HFF-Myc (cell line): ENCODE data around the gene UBE3B.

Experiments used
- DNase-seq: peaks from one replicate; pipeline ENCODE4 v3.0.0-alpha.2; 2011; ENCODE audit warnings: low read depth; ENCODE audit errors: extremely low read depth
- H3K4me3 ChIP-seq: replicated peaks from 2 replicates; pipeline ENCODE4 v1.5.1; 2011; ENCODE audit warnings: low read depth, mild to moderate bottlenecking, control low read depth, low read length
- CTCF ChIP-seq: IDR thresholded peaks from 2 replicates; pipeline ENCODE4 v1.5.1; 2012; ENCODE audit warnings: mild to moderate bottlenecking, low read depth, low read length, control low read depth; ENCODE audit errors: missing control alignments

UBE3B gene

GRCh38 chr12:109502332-109502731 lies 24.9 kb downstream of the UBE3B start:
- TF ChIP-seq CTCF: no peak
- H3K4me3 ChIP-seq: no peak overlapping the region
- no peak for DNase-seq

GRCh38 chr12:109503611-109504010 lies 26.2 kb downstream of the UBE3B start:
- TF ChIP-seq CTCF: no peak
- no peak overlapping the region for H3K4me3 ChIP-seq
- DNase-seq: no peak

- TF ChIP-seq CTCF: no peak
- DNase-seq: no peak
- no peak overlapping the region for H3K4me3 ChIP-seq
These were observed 26.6 kb downstream of the UBE3B start for GRCh38 chr12:109504068-109504467.

- TF ChIP-seq CTCF: no peak
- no peak overlapping the region for H3K4me3 ChIP-seq
- no peak for DNase-seq
These were observed 32.8 kb downstream of the UBE3B start for GRCh38 chr12:109510196-109510595.

GRCh38 chr12:109512608-109513007 lies 35.2 kb downstream of the UBE3B start:
- TF ChIP-seq CTCF: no peak
- no peak overlapping the region for H3K4me3 ChIP-seq
- DNase-seq: no peak

- no peak for DNase-seq
- no peak overlapping the region for H3K4me3 ChIP-seq
- TF ChIP-seq CTCF: no peak
These were observed 35.6 kb downstream of the UBE3B start for GRCh38 chr12:109513051-109513450.

- TF ChIP-seq CTCF: no peak
- H3K4me3 ChIP-seq: no peak overlapping the region
- DNase-seq: no peak
These were observed 36.5 kb downstream of the UBE3B start for GRCh38 chr12:109513977-109514376.
